ENCODE data around the gene AEBP2. TPM values are rescaled to one million over a fixed set of nuclear protein-coding genes. Genes with fewer than 3 reads are reported as not detected.
"Not testable (repeated sequence)": the region's sequence is repeated elsewhere in the genome, so short reads cannot be mapped to it uniquely, and the experiment has no call there.

AEBP2 gene
- total RNA-seq, 2 donors from 2014 or later: 50.0 to 52.7 TPM

- peak overlapping the region; percentile 34 for H3K27ac Mint-ChIP-seq
- ATAC-seq (no peak), DNase-seq (no peak)
- H3K27me3 Mint-ChIP-seq: no peaks in the 10 kb centered on the region
- no peaks in the 10 kb centered on the region for H3K9me3 ChIP-seq (ENCODE audit: control insufficient read depth, low read length, poor library complexity, severe bottlenecking)
- no peaks in the 10 kb centered on the region for H3K36me3 Mint-ChIP-seq (ENCODE audit: low read depth)
- H3K4me1 Mint-ChIP-seq: peaks cover 42% of the 10 kb centered on the region
- H3K4me3 Mint-ChIP-seq: no peak overlapping the region
These were observed 14.7 kb downstream of the AEBP2 start for GRCh38 chr12:19453961-19454360.

DNA sequence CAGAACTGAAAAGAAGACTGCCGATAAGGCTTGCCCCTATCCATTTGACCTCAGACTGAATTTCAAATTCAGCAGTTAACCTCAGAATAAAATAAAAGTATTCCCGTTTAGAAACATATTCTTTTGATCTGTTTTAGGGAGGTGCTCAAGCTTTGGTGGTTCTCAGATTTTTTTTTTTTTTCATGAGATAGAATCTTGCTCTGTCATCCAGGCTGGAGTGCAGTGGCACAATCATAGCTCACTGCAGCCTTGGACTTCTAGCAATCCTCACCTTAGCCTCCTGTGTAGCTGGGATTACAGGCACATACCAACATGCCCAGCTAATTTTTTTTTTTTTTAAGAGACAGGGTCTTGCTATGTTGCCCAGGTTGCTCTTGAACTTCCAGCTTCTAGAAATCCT is 15.5 kb downstream of the AEBP2 start:
- Mint-ChIP-seq H3K27me3 (no peaks in the 10 kb centered on the region), H3K27ac (no peak overlapping the region), H3K36me3 (ENCODE audit: low read depth) (no peaks in the 10 kb centered on the region), H3K4me1 (peaks cover 37% of the 10 kb centered on the region), H3K4me3 (no peak overlapping the region)
- H3K9me3 ChIP-seq (ENCODE audit: control insufficient read depth, low read length, poor library complexity, severe bottlenecking): no peaks in the 10 kb centered on the region
- DNase-seq: no peak
- ATAC-seq: no peak

DNA sequence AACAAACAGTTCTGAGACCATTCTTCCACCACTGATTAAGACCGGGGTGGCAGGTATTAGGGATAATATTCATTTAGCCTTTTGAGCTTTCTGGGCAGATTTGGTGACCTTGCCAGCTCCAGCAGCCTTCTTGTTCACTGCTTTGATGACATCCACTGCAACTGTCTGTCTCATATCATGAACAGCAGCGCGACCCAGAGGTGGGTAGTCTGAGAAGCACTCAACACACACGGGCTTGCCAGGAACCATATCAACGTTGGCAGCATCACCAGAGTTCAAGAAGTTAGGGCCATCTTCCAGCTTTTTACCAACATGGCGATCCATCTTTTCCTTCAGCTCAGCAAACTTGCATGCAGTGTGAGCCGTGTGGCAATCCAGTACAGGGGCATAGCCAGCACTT is 16.9 kb downstream of the AEBP2 start:
- Mint-ChIP-seq H3K4me3 (no peak overlapping the region), H3K27ac (no peak overlapping the region), H3K4me1 (peaks cover 43% of the 10 kb centered on the region), H3K36me3 (ENCODE audit: low read depth) (no peaks in the 10 kb centered on the region), H3K27me3 (no peaks in the 10 kb centered on the region)
- no peaks in the 10 kb centered on the region for H3K9me3 ChIP-seq (ENCODE audit: control insufficient read depth, low read length, poor library complexity, severe bottlenecking)
- DNase-seq: no peak
- ATAC-seq: no peak

- Mint-ChIP-seq H3K4me1 (peaks cover 39% of the 10 kb centered on the region), H3K27me3 (no peaks in the 10 kb centered on the region), H3K36me3 (ENCODE audit: low read depth) (no peaks in the 10 kb centered on the region), H3K27ac (no peak overlapping the region), H3K4me3 (no peak overlapping the region)
- DNase-seq (no peak), ATAC-seq (no peak)
- H3K9me3 ChIP-seq (ENCODE audit: control insufficient read depth, low read length, poor library complexity, severe bottlenecking): no peaks in the 10 kb centered on the region
These were observed 18.3 kb downstream of the AEBP2 start for GRCh38 chr12:19457561-19457960.

- H3K27me3 Mint-ChIP-seq: no peaks in the 10 kb centered on the region
- H3K36me3 Mint-ChIP-seq (ENCODE audit: low read depth): peaks cover 2% of the 10 kb centered on the region
- no peak for DNase-seq
- H3K4me3 Mint-ChIP-seq: no peak overlapping the region
- no peak overlapping the region for H3K27ac Mint-ChIP-seq
- no peaks in the 10 kb centered on the region for H3K9me3 ChIP-seq (ENCODE audit: control insufficient read depth, low read length, poor library complexity, severe bottlenecking)
- H3K4me1 Mint-ChIP-seq: peaks cover 40% of the 10 kb centered on the region
- ATAC-seq: no peak
These were observed 19.4 kb downstream of the AEBP2 start for GRCh38 chr12:19458733-19459132.

- no peak for ATAC-seq
- H3K9me3 ChIP-seq (ENCODE audit: control insufficient read depth, low read length, poor library complexity, severe bottlenecking): no peaks in the 10 kb centered on the region
- peaks cover 4% of the 10 kb centered on the region for H3K36me3 Mint-ChIP-seq (ENCODE audit: low read depth)
- no peak overlapping the region for H3K4me3 Mint-ChIP-seq
- DNase-seq: no peak
- H3K27ac Mint-ChIP-seq: peak overlapping the region; percentile 16
- peaks cover 40% of the 10 kb centered on the region for H3K4me1 Mint-ChIP-seq
- H3K27me3 Mint-ChIP-seq: no peaks in the 10 kb centered on the region
These were observed 22.7 kb downstream of the AEBP2 start for GRCh38 chr12:19461999-19462398.

DNA sequence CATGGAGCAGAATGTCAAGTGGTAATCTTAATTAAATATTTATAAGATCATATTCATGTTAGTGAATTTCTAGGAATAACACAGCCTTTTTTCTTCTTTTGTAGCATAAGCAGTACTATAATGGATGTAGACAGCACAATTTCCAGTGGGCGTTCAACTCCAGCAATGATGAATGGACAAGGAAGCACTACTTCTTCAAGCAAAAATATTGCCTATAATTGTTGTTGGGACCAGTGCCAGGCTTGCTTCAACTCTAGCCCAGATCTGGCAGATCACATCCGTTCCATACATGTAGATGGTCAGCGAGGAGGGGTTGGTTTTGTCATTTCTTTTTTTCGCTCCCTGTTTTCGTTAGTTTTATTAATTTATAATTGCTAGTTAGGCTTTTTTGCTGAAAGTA is 23.1 kb downstream of the AEBP2 start:
- H3K27ac Mint-ChIP-seq: peak overlapping the region; percentile 16
- H3K36me3 Mint-ChIP-seq (ENCODE audit: low read depth): peaks cover 4% of the 10 kb centered on the region
- no peak overlapping the region for H3K4me3 Mint-ChIP-seq
- peaks cover 37% of the 10 kb centered on the region for H3K4me1 Mint-ChIP-seq
- DNase-seq: no peak
- H3K9me3 ChIP-seq (ENCODE audit: control insufficient read depth, low read length, poor library complexity, severe bottlenecking): no peaks in the 10 kb centered on the region
- H3K27me3 Mint-ChIP-seq: no peaks in the 10 kb centered on the region
- ATAC-seq: no peak

DNA sequence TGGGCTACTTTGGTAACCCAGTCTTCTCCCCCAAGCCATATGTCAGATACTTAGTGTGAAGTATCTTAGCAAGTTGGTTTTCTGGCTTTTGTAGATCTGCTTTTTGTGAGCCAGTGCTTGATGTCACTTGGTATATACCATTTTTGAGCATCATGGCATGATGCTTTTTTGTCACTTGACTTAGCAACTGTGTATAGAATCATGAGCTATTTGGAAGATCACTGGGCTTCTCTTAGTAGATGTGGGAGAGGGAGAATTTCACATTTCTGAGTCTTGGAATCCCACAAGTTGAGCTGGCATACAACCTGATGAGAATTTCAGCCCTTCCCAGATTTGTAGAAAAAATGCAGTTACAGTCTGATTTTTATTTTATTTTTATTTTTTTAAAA is 24.9 kb downstream of the AEBP2 start:
- Mint-ChIP-seq H3K27ac (no peak overlapping the region), H3K27me3 (no peaks in the 10 kb centered on the region), H3K36me3 (ENCODE audit: low read depth) (peaks cover 7% of the 10 kb centered on the region), H3K4me1 (peaks cover 37% of the 10 kb centered on the region), H3K4me3 (no peak overlapping the region)
- no peak for ATAC-seq
- no peaks in the 10 kb centered on the region for H3K9me3 ChIP-seq (ENCODE audit: control insufficient read depth, low read length, poor library complexity, severe bottlenecking)
- DNase-seq: no peak

- H3K4me1 Mint-ChIP-seq: peaks cover 29% of the 10 kb centered on the region
- DNase-seq (no peak), ATAC-seq (no peak)
- no peaks in the 10 kb centered on the region for H3K9me3 ChIP-seq (ENCODE audit: control insufficient read depth, low read length, poor library complexity, severe bottlenecking)
- H3K27ac Mint-ChIP-seq: no peak overlapping the region
- no peaks in the 10 kb centered on the region for H3K27me3 Mint-ChIP-seq
- no peak overlapping the region for H3K4me3 Mint-ChIP-seq
- peaks cover 7% of the 10 kb centered on the region for H3K36me3 Mint-ChIP-seq (ENCODE audit: low read depth)
These were observed 26.4 kb downstream of the AEBP2 start for GRCh38 chr12:19465711-19466110.

DNA sequence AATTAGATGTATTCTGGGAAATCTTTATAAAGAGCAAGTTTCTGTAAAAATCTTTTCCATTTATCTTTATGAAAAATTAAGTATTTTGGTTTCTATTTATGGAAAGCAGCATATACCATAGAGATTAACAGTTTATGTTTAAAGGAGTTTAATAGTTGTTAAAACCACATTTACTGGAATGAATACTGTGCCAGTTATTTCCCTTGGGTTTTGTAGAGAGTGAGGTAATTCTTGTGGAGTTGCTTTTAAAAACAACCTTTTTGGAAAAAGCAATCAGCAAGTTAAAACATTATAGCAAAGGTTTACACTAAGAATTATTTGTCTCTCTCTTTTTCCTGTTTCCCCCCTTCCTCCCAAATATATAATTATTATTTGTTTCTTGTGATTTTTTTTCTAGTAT is 34.9 kb downstream of the AEBP2 start:
- H3K9me3 ChIP-seq (ENCODE audit: control insufficient read depth, low read length, poor library complexity, severe bottlenecking): no peaks in the 10 kb centered on the region
- Mint-ChIP-seq H3K4me1 (peaks cover 21% of the 10 kb centered on the region), H3K4me3 (no peak overlapping the region), H3K27me3 (no peaks in the 10 kb centered on the region), H3K36me3 (ENCODE audit: low read depth) (peaks cover 8% of the 10 kb centered on the region), H3K27ac (no peak overlapping the region)
- DNase-seq: no peak
- no peak for ATAC-seq

DNA sequence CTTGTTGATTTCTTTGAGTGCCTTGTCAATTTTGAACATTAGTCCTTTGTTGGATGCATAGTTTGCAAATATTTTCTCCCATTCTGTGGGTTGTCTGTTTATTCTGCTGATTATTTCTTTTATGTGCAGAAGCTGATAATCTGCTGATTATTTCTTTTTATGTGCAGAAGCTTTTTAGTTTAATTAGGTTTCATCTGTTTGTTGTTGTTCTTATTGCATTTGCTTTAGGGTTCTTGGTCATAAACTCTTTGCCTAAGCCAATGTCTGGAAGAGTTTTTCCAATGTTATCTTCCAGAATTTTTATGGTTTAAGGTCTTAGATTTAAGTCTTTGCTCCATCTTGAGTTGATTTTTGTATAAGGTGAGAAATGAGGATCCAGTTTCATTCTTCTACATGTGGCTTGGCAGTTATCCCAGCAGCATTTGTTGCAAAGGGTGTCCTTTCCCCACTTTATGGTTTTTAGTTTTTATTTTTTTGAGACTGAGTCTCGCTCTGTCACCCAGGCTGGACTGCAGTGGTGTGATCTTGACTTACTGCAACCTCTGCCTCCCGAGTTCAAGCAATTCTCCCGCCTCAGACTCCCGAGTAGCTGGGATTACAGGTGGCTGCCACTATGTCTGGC is 36.7 kb downstream of the AEBP2 start:
- H3K27ac Mint-ChIP-seq; H3K4me3 Mint-ChIP-seq; H3K36me3 Mint-ChIP-seq (ENCODE audit: low read depth); ATAC-seq; H3K9me3 ChIP-seq (ENCODE audit: control insufficient read depth, low read length, poor library complexity, severe bottlenecking); H3K27me3 Mint-ChIP-seq; DNase-seq: not testable (repeated sequence)
- H3K4me1 Mint-ChIP-seq: peaks cover 21% of the 10 kb centered on the region

DNA sequence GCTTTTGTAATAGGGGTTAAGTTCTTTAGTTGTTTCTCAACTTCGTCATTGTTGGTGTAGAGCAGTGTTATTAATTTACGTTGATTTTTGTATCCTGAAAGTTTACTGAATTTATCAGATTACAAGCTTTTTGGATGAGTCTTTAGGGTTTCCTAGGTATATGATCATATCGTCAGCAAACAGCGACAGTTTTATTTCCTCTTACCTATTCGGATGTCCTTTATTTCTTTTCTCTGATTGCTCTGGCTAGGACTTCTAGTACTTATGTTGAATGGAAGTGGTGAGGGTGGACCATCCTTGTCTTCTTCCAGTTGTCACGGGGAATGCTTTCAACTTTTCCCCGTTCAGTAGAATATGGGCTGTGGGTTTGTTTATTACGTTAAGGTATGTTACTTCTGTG is 37.8 kb downstream of the AEBP2 start:
- ATAC-seq (no peak), DNase-seq (no peak)
- no peaks in the 10 kb centered on the region for H3K27me3 Mint-ChIP-seq
- no peak overlapping the region for H3K27ac Mint-ChIP-seq
- peaks cover 8% of the 10 kb centered on the region for H3K36me3 Mint-ChIP-seq (ENCODE audit: low read depth)
- no peaks in the 10 kb centered on the region for H3K9me3 ChIP-seq (ENCODE audit: control insufficient read depth, low read length, poor library complexity, severe bottlenecking)
- peaks cover 25% of the 10 kb centered on the region for H3K4me1 Mint-ChIP-seq
- no peak overlapping the region for H3K4me3 Mint-ChIP-seq

DNA sequence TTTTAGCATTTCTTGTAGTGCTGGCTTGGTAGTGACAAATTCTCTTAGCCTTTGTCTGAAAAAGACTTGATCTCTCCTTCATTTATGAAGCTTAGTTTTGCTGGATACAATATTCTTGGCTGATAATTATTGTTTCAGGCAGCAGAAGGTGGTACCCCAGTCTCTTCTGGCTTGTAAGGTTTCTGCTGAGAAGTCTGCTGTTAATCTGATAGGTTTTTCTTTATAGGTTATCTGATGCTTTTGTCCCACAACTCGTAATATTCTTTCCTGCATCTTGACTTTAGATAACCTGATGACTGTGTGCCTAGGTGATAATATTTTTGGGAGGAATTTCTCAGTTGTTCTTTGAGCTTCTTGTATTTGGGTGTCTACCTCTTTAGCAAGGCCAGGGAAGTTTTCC is 41.2 kb downstream of the AEBP2 start:
- H3K9me3 ChIP-seq (ENCODE audit: control insufficient read depth, low read length, poor library complexity, severe bottlenecking): no peaks in the 10 kb centered on the region
- no peak for ATAC-seq
- peaks cover 46% of the 10 kb centered on the region for H3K4me1 Mint-ChIP-seq
- no peak overlapping the region for H3K27ac Mint-ChIP-seq
- peaks cover 5% of the 10 kb centered on the region for H3K36me3 Mint-ChIP-seq (ENCODE audit: low read depth)
- no peak for DNase-seq
- no peak overlapping the region for H3K4me3 Mint-ChIP-seq
- no peaks in the 10 kb centered on the region for H3K27me3 Mint-ChIP-seq

DNA sequence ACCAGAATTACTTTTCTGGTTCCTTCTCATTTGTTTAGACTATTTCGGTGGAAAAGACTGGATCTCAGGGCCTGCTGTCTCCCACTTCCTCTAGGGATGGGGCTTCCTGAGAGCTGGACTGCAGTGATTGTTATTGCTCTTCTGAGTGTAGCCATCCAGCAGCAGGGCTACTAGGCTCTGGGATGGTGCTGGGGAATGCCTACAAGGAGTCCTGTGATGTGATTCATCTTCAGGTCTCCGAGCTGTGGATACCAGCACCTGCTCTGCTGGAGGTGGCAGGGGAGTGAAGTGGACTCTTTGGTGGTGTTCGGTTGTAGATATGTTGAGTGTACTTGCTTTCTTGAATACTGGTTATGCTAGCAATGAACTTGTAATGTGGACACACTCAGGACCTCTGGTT is 42.7 kb downstream of the AEBP2 start:
- no peaks in the 10 kb centered on the region for H3K27me3 Mint-ChIP-seq
- DNase-seq (no peak), ATAC-seq (no peak)
- H3K27ac Mint-ChIP-seq: peak overlapping the region; percentile 96
- peak overlapping the region; percentile 86 for H3K4me3 Mint-ChIP-seq
- H3K9me3 ChIP-seq (ENCODE audit: control insufficient read depth, low read length, poor library complexity, severe bottlenecking): no peaks in the 10 kb centered on the region
- H3K36me3 Mint-ChIP-seq (ENCODE audit: low read depth): peaks cover 7% of the 10 kb centered on the region
- peaks cover 52% of the 10 kb centered on the region for H3K4me1 Mint-ChIP-seq
